ENCODE results near the gene ITPK1.
"Not testable (repeated sequence)": the region's sequence is repeated elsewhere in the genome, so short reads cannot be mapped to it uniquely, and the experiment has no call there.

DNA sequence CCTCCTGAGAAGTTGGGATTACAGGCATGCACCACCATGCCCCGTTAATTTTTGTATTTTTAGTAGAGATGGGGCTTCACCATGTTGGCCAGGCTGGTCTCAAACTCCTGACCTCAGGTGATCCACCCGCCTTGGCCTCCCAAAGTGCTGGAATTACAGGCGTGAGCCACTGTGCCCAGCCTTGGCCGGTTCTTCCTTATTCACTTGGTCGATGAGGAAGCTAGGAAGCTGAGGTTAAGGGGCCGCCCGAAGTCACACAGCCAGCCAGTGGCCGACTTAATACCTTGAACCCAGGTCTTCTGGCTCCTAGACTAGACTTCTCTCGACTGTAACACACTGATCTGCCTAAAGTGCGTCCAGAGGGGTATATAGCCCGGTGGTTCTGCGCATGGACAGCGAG lies 20.8 kb upstream of the ITPK1 start:
- TF ChIP-seq, protein P1, sequence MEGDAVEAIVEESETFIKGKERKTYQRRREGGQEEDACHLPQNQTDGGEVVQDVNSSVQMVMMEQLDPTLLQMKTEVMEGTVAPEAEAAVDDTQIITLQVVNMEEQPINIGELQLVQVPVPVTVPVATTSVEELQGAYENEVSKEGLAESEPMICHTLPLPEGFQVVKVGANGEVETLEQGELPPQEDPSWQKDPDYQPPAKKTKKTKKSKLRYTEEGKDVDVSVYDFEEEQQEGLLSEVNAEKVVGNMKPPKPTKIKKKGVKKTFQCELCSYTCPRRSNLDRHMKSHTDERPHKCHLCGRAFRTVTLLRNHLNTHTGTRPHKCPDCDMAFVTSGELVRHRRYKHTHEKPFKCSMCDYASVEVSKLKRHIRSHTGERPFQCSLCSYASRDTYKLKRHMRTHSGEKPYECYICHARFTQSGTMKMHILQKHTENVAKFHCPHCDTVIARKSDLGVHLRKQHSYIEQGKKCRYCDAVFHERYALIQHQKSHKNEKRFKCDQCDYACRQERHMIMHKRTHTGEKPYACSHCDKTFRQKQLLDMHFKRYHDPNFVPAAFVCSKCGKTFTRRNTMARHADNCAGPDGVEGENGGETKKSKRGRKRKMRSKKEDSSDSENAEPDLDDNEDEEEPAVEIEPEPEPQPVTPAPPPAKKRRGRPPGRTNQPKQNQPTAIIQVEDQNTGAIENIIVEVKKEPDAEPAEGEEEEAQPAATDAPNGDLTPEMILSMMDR (IDR thresholded peaks at IDR 0.05; ENCODE audit: extremely low read depth in 1 of 2, insufficient read depth in 1 of 2, low read depth in 1 of 2, low read length in 2 of 2), result not testable (repeated sequence)
- TF ChIP-seq POLR2A (IDR thresholded peaks at IDR 0.05; ENCODE audit: low read depth, low read length); POLR2AphosphoS5 (IDR thresholded peaks at IDR 0.05; ENCODE audit: insufficient read depth, low read depth, low read length); EZH2 (IDR thresholded peaks at IDR 0.05; ENCODE audit: borderline replicate concordance, low read depth, low read length, severe bottlenecking); MYC (IDR thresholded peaks at IDR 0.05; ENCODE audit: low read depth, low read length); FOS (IDR thresholded peaks at IDR 0.05; ENCODE audit: borderline replicate concordance, insufficient read depth, low read length): not testable (repeated sequence)
- TF ChIP-seq, protein P2, sequence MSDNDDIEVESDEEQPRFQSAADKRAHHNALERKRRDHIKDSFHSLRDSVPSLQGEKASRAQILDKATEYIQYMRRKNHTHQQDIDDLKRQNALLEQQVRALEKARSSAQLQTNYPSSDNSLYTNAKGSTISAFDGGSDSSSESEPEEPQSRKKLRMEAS (IDR thresholded peaks at IDR 0.05; ENCODE audit: insufficient read depth, insufficient read length), result not testable (repeated sequence)
